Brain microvascular endothelial cell (primary cell): Measurements from ENCODE around the gene SPINK4.

Experiments used
- DNase-seq: peaks from one replicate; pipeline ENCODE4 v3.0.0-alpha.2; 2020
- H3K27ac ChIP-seq: fragments of 250-450 bp; sonication (Bioruptor Pico); 2 replicates; pipeline ENCODE4 v1.5.1; 2020; ENCODE audit warnings: mild to moderate bottlenecking, moderate library complexity
- H3K27me3 ChIP-seq: fragments of 250-450 bp; sonication (Bioruptor Pico); replicated peaks from 2 replicates; pipeline ENCODE4 v1.5.1; 2020; ENCODE audit warnings: mild to moderate bottlenecking
- H3K36me3 ChIP-seq: fragments of 250-450 bp; sonication (Bioruptor Pico); replicated peaks from 2 replicates; pipeline ENCODE4 v1.5.1; 2020; ENCODE audit warnings: mild to moderate bottlenecking
- H3K4me3 ChIP-seq: 2 replicates; pipeline ENCODE4 v1.5.1; 2011; ENCODE audit warnings: low read depth, mild to moderate bottlenecking, control low read depth, low read length, moderate library complexity
- in situ Hi-C: cut with HindIII; loops from 2 replicates; pipeline ENCODE4 v1.10.0; 2017; ENCODE audit warnings: low sequenced_read_pairs, low pct_ligation_motif_present
- TF ChIP-seq, protein P1 (sequence below): IDR thresholded peaks from 2 replicates; pipeline ENCODE4 v1.5.1; 2011; ENCODE audit warnings: low read depth, mild to moderate bottlenecking, moderate library complexity, low read length, control low read depth, inconsistent platforms; ENCODE audit errors: missing control alignments

The SPINK4 gene

DNA sequence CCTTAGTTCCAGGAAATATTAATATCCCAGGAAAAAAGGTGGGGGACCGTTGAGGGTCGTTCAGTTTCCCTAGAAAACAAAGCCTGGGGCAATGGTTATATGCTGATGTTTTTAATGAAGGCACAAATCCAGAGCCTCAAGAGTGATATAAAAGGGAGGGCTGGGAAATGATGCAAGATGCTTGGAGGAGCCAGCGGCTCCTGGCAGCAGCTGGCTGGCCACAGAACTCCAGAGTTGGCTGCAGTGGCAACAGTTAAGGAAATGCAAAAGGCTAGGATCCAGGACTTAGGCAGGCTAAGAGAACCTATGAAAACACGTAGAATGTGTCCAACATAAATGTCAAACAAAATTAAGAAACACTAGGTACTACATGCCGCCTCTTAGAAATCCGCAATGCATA is 41.8 kb upstream of the SPINK4 start:
- DNase-seq, result no peak
- Histone ChIP-seq H3K27ac (no peak overlapping the region), H3K4me3 (no peak overlapping the region), H3K36me3 (no peaks in the 10 kb centered on the region), H3K27me3 (no peaks in the 10 kb centered on the region)
- TF ChIP-seq, protein P1, sequence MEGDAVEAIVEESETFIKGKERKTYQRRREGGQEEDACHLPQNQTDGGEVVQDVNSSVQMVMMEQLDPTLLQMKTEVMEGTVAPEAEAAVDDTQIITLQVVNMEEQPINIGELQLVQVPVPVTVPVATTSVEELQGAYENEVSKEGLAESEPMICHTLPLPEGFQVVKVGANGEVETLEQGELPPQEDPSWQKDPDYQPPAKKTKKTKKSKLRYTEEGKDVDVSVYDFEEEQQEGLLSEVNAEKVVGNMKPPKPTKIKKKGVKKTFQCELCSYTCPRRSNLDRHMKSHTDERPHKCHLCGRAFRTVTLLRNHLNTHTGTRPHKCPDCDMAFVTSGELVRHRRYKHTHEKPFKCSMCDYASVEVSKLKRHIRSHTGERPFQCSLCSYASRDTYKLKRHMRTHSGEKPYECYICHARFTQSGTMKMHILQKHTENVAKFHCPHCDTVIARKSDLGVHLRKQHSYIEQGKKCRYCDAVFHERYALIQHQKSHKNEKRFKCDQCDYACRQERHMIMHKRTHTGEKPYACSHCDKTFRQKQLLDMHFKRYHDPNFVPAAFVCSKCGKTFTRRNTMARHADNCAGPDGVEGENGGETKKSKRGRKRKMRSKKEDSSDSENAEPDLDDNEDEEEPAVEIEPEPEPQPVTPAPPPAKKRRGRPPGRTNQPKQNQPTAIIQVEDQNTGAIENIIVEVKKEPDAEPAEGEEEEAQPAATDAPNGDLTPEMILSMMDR, result no peak
- in situ Hi-C loops, result no loop called here

DNA sequence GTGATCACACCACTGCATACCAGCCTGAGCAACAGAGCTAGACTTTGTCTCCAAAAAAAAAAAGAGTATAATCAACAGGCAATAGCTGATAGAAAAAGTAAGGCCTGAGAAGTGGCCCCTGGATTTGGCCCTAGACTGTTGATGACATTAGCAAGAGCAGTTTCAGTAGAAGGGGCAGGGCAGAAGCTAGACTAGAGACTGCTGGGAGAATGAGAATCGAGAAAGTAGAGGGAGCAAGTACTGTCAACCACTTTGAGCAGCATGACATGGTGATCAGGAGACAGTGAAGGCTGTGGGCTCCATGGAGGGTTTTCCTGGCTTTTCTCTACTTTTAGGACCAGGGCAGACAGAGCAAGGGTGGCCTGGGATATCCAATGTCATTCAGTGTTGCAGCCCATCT is 37.9 kb upstream of the SPINK4 start:
- no peaks in the 10 kb centered on the region for H3K27me3 ChIP-seq
- no peak for DNase-seq
- no peak overlapping the region for H3K4me3 ChIP-seq
- in situ Hi-C loops, result no loop called here
- no peaks in the 10 kb centered on the region for H3K36me3 ChIP-seq
- H3K27ac ChIP-seq, result no peak overlapping the region
- TF ChIP-seq, protein P1, result no peak

DNA sequence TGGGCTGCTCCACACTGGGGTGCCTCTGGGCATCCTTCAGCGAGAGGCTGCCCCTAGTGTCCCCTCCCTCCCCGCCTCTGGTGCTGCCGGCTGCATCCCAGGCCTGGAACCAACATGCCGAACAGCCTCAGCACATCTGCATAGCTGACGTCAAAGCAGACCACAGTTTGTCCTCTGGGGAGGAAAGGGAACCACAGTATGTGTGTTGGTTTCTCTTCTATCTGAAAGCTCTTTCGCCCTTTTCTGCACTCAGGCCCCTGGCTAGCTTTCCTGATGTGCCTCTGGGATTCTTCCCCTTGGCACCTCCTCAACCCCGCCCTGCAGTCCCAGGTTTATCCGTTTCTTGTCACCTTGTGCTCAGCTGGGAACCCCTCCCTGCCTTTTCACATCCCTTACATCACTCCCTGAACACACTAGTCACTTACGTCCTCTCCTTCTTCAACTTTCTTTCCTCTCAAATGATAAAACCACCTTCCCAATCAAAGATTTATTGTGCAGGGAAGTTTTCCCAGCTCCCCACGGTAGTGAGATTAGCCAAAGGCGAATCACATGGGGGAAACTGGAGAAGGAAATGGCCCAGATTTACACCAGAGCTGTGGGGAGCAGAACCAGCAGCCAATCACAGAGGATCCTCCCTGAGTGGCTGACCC is 37.3 kb upstream of the SPINK4 start:
- Histone ChIP-seq H3K27me3 (no peaks in the 10 kb centered on the region), H3K27ac (peak overlapping the region; percentile 13), H3K36me3 (no peaks in the 10 kb centered on the region), H3K4me3 (no peak overlapping the region)
- in situ Hi-C loops, result no loop called here
- TF ChIP-seq, protein P1, result peak; percentile 11
- peak; percentile 84 for DNase-seq

DNA sequence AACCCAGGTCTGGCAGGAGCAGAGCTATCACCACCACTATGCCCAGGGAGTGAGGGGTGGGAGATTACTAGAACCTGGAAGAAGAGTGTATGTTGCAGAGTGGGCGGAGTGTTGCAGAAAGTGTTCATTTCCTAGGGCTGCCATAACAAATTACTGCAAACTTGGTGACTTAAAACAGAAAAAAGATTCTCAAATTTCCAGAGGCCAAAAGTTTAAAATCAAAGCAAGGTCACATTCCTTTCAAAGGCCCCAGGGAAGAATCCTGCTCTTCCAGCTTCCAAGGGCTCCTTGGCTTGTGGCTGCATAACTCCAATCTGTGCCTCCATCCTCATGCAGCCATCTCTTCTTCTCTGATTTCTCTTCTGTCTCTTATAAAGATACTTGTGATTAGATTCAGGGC is 30.6 kb upstream of the SPINK4 start:
- Histone ChIP-seq H3K27ac (no peak overlapping the region), H3K36me3 (no peaks in the 10 kb centered on the region), H3K27me3 (no peaks in the 10 kb centered on the region), H3K4me3 (no peak overlapping the region)
- in situ Hi-C loops, result no loop called here
- TF ChIP-seq, protein P1, result no peak
- no peak for DNase-seq

DNA sequence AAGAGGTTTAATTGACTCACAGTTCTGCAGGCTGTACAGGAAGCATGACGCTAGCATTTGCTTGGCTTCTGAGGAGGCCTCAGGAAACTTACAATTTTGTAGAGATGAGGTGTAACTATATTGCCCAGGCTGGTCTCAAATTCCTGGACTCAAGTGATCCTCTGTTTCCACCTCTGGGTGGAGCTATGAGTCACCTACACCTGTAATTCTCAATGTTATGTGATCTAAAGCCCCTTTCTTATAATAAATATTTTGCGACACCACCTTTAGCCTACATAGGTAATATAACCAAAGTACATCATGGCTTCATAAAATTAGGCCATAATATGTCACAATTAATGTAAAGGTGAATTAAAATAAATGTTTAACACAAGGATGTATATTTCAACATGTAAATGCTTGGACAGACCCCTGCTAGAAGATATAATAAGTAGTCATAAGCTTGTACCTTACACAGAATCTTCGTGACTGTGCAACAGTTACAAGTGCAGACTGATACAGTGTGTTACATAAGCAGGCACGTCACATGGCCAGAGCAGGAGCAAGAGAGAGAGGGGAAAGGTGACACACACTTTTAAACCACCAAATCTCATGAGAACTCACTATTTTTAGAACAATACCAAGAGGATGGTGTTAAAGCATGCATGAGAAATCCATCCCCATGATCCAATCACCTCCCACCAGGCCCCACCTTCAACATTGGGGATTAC is 29.8 kb upstream of the SPINK4 start:
- TF ChIP-seq, protein P1, result no peak
- Histone ChIP-seq H3K27me3 (no peaks in the 10 kb centered on the region), H3K36me3 (no peaks in the 10 kb centered on the region), H3K4me3 (no peak overlapping the region), H3K27ac (no peak overlapping the region)
- DNase-seq, result no peak
- in situ Hi-C loops, result no loop called here
